ENCODE results near the gene BAIAP2. TPM values are rescaled to one million over a fixed set of nuclear protein-coding genes. Genes with fewer than 3 reads are reported as not detected.

The BAIAP2 gene
- total and polyA plus RNA-seq, 2 of the 13 experiments (the other 11 are each of a cell fraction or from before 2014, with no cell fraction given), result 22.5 to 24.0 TPM

GRCh38 chr17:81032641-81033480 lies 2.1 kb upstream of the BAIAP2 start (continued):
- no peak for TF ChIP-seq ZNF318 (CRISPR knock-in tag; IDR thresholded peaks at IDR 0.05)
- no peak for TF ChIP-seq TAF1 (CRISPR knock-in tag; IDR thresholded peaks at IDR 0.05)
- TF ChIP-seq CBX2 (IDR thresholded peaks at IDR 0.05; ENCODE audit: low read depth, low read length), result no peak
- TF ChIP-seq CBX2 (CRISPR knock-in tag; IDR thresholded peaks at IDR 0.05; ENCODE audit: low read depth), result no peak
- no peak for TF ChIP-seq ATF6 (CRISPR knock-in tag; conservative IDR thresholded peaks at IDR 0.05)
- no peak for TF ChIP-seq MAFG (CRISPR knock-in tag; IDR thresholded peaks at IDR 0.05)
- TF ChIP-seq ZNF780A (CRISPR knock-in tag; IDR thresholded peaks at IDR 0.05), result no peak
- peak; percentile 13; the same call in 1 of the 2 replicates for TF ChIP-seq ZFY (CRISPR knock-in tag; IDR thresholded peaks at IDR 0.05)
- no peak for TF ChIP-seq ZNF607 (CRISPR knock-in tag; IDR thresholded peaks at IDR 0.05; ENCODE audit: borderline replicate concordance)
- no peak for TF ChIP-seq NR1H2 (CRISPR knock-in tag; IDR thresholded peaks at IDR 0.05; ENCODE audit: borderline replicate concordance, low read depth)
- no peak for TF ChIP-seq RFXANK (CRISPR knock-in tag; IDR thresholded peaks at IDR 0.05)
- TF ChIP-seq TFE3 (CRISPR knock-in tag; IDR thresholded peaks at IDR 0.05), result no peak
- no peak for TF ChIP-seq FUBP1 (CRISPR knock-in tag; IDR thresholded peaks at IDR 0.05; ENCODE audit: borderline replicate concordance)
- no peak for TF ChIP-seq PTBP1 (IDR thresholded peaks at IDR 0.05; ENCODE audit: low read depth, low read length, poor library complexity, severe bottlenecking)
- no peak for TF ChIP-seq ZNF75D (CRISPR knock-in tag; IDR thresholded peaks at IDR 0.05; ENCODE audit: borderline replicate concordance)
- TF ChIP-seq RFX1 (IDR thresholded peaks at IDR 0.05), result no peak
